Measurements from ENCODE around the gene DDIAS.
"Not testable (repeated sequence)": the region's sequence is repeated elsewhere in the genome, so short reads cannot be mapped to it uniquely, and the experiment has no call there.

The DDIAS gene

GRCh38 chr11:82945682-82946081 is 44.1 kb downstream of the DDIAS start:
- Histone ChIP-seq H3K4me1 (ENCODE audit: insufficient read depth, low read length, poor library complexity, severe bottlenecking) (peaks cover 11% of the 10 kb centered on the region), H3K79me2 (ENCODE audit: insufficient read depth, low read length) (no peaks in the 10 kb centered on the region), H3F3A (ENCODE audit: low read depth) (no peaks in the 10 kb centered on the region; the same call in 1 of the 2 replicates), H3K9me2 (replicated peaks; ENCODE audit: low read depth, low read length) (no peaks in the 10 kb centered on the region), H3K9ac (ENCODE audit: low read depth, low read length, poor library complexity, severe bottlenecking) (no peak overlapping the region), H3K4me3 (ENCODE audit: low read length, poor library complexity, severe bottlenecking) (no peak overlapping the region), H3K36me3 (ENCODE audit: insufficient read depth, low read length) (no peaks in the 10 kb centered on the region), H2AFZ (ENCODE audit: low read length) (no peak overlapping the region), H3K4me2 (ENCODE audit: low read depth, low read length, poor library complexity, severe bottlenecking) (no peak overlapping the region), H3K27me3 (ENCODE audit: insufficient read depth, low read length, poor library complexity, severe bottlenecking) (no peaks in the 10 kb centered on the region), H4K20me1 (ENCODE audit: insufficient read depth, low read length, poor library complexity, severe bottlenecking) (no peaks in the 10 kb centered on the region), H3K9me3 (ENCODE audit: insufficient read depth, low read depth, low read length) (peaks cover 5% of the 10 kb centered on the region; the same call in 1 of the 2 replicates)
- TF ChIP-seq, protein P1, sequence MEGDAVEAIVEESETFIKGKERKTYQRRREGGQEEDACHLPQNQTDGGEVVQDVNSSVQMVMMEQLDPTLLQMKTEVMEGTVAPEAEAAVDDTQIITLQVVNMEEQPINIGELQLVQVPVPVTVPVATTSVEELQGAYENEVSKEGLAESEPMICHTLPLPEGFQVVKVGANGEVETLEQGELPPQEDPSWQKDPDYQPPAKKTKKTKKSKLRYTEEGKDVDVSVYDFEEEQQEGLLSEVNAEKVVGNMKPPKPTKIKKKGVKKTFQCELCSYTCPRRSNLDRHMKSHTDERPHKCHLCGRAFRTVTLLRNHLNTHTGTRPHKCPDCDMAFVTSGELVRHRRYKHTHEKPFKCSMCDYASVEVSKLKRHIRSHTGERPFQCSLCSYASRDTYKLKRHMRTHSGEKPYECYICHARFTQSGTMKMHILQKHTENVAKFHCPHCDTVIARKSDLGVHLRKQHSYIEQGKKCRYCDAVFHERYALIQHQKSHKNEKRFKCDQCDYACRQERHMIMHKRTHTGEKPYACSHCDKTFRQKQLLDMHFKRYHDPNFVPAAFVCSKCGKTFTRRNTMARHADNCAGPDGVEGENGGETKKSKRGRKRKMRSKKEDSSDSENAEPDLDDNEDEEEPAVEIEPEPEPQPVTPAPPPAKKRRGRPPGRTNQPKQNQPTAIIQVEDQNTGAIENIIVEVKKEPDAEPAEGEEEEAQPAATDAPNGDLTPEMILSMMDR (conservative IDR thresholded peaks at IDR 0.05; ENCODE audit: low read length), result no peak
- TF ChIP-seq EZH2phosphoT487 (IDR thresholded peaks at IDR 0.05; ENCODE audit: borderline replicate concordance), result no peak

- Histone ChIP-seq H4K20me1 (ENCODE audit: insufficient read depth, low read length, poor library complexity, severe bottlenecking) (no peaks in the 10 kb centered on the region), H2AFZ (ENCODE audit: low read length) (no peak overlapping the region), H3K4me3 (ENCODE audit: low read length, poor library complexity, severe bottlenecking) (no peak overlapping the region), H3K9ac (ENCODE audit: low read depth, low read length, poor library complexity, severe bottlenecking) (no peak overlapping the region), H3K36me3 (ENCODE audit: insufficient read depth, low read length) (no peaks in the 10 kb centered on the region), H3K9me3 (ENCODE audit: insufficient read depth, low read depth, low read length) (peaks cover 5% of the 10 kb centered on the region; the same call in 1 of the 2 replicates), H3F3A (ENCODE audit: low read depth) (no peaks in the 10 kb centered on the region; the same call in 1 of the 2 replicates), H3K4me2 (ENCODE audit: low read depth, low read length, poor library complexity, severe bottlenecking) (no peak overlapping the region), H3K4me1 (ENCODE audit: insufficient read depth, low read length, poor library complexity, severe bottlenecking) (no peaks in the 10 kb centered on the region), H3K9me2 (replicated peaks; ENCODE audit: low read depth, low read length) (no peaks in the 10 kb centered on the region), H3K79me2 (ENCODE audit: insufficient read depth, low read length) (no peaks in the 10 kb centered on the region), H3K27me3 (ENCODE audit: insufficient read depth, low read length, poor library complexity, severe bottlenecking) (no peaks in the 10 kb centered on the region)
- TF ChIP-seq, protein P1 (conservative IDR thresholded peaks at IDR 0.05; ENCODE audit: low read length), result no peak
- no peak for TF ChIP-seq EZH2phosphoT487 (IDR thresholded peaks at IDR 0.05; ENCODE audit: borderline replicate concordance)
Measured at GRCh38 chr11:82949352-82949751, 47.8 kb downstream of the DDIAS start.

GRCh38 chr11:82950502-82950901 is 49.0 kb downstream of the DDIAS start:
- not testable (repeated sequence) for H3K4me3 ChIP-seq (ENCODE audit: low read length, poor library complexity, severe bottlenecking); H3K79me2 ChIP-seq (ENCODE audit: insufficient read depth, low read length); H3K27me3 ChIP-seq (ENCODE audit: insufficient read depth, low read length, poor library complexity, severe bottlenecking); H2AFZ ChIP-seq (ENCODE audit: low read length); H3K4me2 ChIP-seq (ENCODE audit: low read depth, low read length, poor library complexity, severe bottlenecking); H4K20me1 ChIP-seq (ENCODE audit: insufficient read depth, low read length, poor library complexity, severe bottlenecking); H3K9ac ChIP-seq (ENCODE audit: low read depth, low read length, poor library complexity, severe bottlenecking); H3K9me3 ChIP-seq (ENCODE audit: insufficient read depth, low read depth, low read length); H3F3A ChIP-seq (ENCODE audit: low read depth); H3K4me1 ChIP-seq (ENCODE audit: insufficient read depth, low read length, poor library complexity, severe bottlenecking); H3K36me3 ChIP-seq (ENCODE audit: insufficient read depth, low read length); H3K9me2 ChIP-seq (replicated peaks; ENCODE audit: low read depth, low read length)

DNA sequence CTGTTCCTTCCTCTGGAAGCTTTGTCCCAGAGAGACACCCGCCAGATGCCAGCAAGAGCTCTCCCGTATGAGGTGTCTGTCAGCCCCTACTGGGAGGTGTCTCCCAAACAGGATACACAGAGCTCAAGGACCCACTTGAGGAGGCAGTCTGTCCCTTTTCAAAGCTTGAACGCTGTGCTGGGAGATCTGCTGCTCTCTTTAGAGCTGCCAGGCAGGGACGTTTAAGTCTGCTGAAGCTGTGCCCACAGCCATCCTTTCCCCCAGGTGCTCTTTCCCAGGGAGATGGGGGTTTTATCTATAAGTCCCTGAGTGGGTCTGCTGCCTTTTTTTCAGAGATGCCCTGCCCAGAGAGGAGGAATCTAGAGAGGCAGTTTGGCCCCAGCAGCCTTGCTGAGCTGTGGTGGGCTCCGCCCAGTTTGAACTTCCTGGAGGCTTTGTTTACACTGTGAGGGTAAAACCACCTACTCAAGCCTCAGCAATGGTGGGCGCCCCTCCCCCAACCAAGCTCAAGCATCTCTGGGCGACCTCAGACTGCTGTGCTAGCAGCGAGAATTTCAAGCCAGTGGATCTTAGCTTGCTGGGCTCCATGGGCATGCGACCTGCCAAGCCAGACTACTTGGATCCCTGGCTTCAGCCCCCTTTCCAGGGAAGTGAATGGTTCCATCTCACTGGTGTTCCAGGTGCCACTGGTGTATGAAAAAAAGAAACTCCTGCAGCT is 54.4 kb downstream of the DDIAS start:
- not testable (repeated sequence) for H3K27me3 ChIP-seq (ENCODE audit: insufficient read depth, low read length, poor library complexity, severe bottlenecking); H3K79me2 ChIP-seq (ENCODE audit: insufficient read depth, low read length); H3K9me3 ChIP-seq (ENCODE audit: insufficient read depth, low read depth, low read length); H3K9me2 ChIP-seq (replicated peaks; ENCODE audit: low read depth, low read length); H3K36me3 ChIP-seq (ENCODE audit: insufficient read depth, low read length); H4K20me1 ChIP-seq (ENCODE audit: insufficient read depth, low read length, poor library complexity, severe bottlenecking); H3F3A ChIP-seq (ENCODE audit: low read depth)
- H2AFZ ChIP-seq (ENCODE audit: low read length), result peak overlapping the region; percentile 79
- H3K4me2 ChIP-seq (ENCODE audit: low read depth, low read length, poor library complexity, severe bottlenecking), result peak overlapping the region; percentile 67
- H3K4me3 ChIP-seq (ENCODE audit: low read length, poor library complexity, severe bottlenecking), result peak overlapping the region; percentile 49
- H3K4me1 ChIP-seq (ENCODE audit: insufficient read depth, low read length, poor library complexity, severe bottlenecking), result peaks cover 28% of the 10 kb centered on the region
- H3K9ac ChIP-seq (ENCODE audit: low read depth, low read length, poor library complexity, severe bottlenecking), result peak overlapping the region; percentile 59
